Thymus (tissue), 11 donors: ENCODE measurements around the gene ARSB. TPM values are rescaled to one million over a fixed set of nuclear protein-coding genes. Genes with fewer than 3 reads are reported as not detected.
A peak's percentile ranks its signal among the peaks of the same experiment; 100 is the strongest.
"Not testable (repeated sequence)": the region's sequence is repeated elsewhere in the genome, so short reads cannot be mapped to it uniquely, and the experiment has no call there.

Experiments used
- DNase-seq, 9 donors: peaks; one replicate each; pipeline ENCODE4 v3.0.0-alpha.2; 2013; ENCODE audit warnings: low spot score in 9 of 9, low read depth in 6 of 9, missing footprints in 1 of 9
- H3K27ac ChIP-seq, 2 donors: one replicate each; pipeline ENCODE4 v1.5.1; 2013; ENCODE audit warnings: control low read depth in 1 of 2, low read depth in 1 of 2, low read length in 1 of 2, mild to moderate bottlenecking in 1 of 2, moderate library complexity in 1 of 2
- H3K27me3 ChIP-seq, 2 donors: one replicate each; pipeline ENCODE4 v1.5.1; 2013; ENCODE audit warnings: low read length in 1 of 2; ENCODE audit not compliant: control insufficient read depth in 2 of 2, insufficient read depth in 1 of 2
- H3K36me3 ChIP-seq, 2 donors: one replicate each; pipeline ENCODE4 v1.5.1; 2013; ENCODE audit warnings: low read length in 1 of 2, mild to moderate bottlenecking in 1 of 2, moderate library complexity in 1 of 2; ENCODE audit not compliant: control insufficient read depth in 2 of 2, insufficient read depth in 2 of 2
- H3K4me1 ChIP-seq, 2 donors: one replicate each; pipeline ENCODE4 v1.5.1; 2013; ENCODE audit warnings: low read length in 2 of 2; ENCODE audit not compliant: control insufficient read depth in 2 of 2, insufficient read depth in 2 of 2
- H3K4me3 ChIP-seq, 2 donors: one replicate each; pipeline ENCODE4 v1.5.1; 2013; ENCODE audit warnings: low read length in 2 of 2, control low read depth in 1 of 2, mild to moderate bottlenecking in 1 of 2
- H3K9me3 ChIP-seq, 2 donors: one replicate each; pipeline ENCODE4 v1.5.1; 2013; ENCODE audit warnings: low read length in 1 of 2, mild to moderate bottlenecking in 1 of 2; ENCODE audit not compliant: control insufficient read depth in 2 of 2, insufficient read depth in 1 of 2
- WGBS: extraction: QIAGEN DNeasy Blood & Tissue Kit; methylation state at CpG from one replicate; pipeline ENCODE4 v1.1.7; 2013; 5-methylcytosine and 5-hydroxymethylcytosine counted together
- polyA plus RNA-seq: library from polyadenylated mRNA; stranded (reverse); fragments of 200-250 nt; gene quantifications from one replicate; pipeline ENCODE4 v1.2.3, GENCODE V29; 2013
- total RNA-seq: library from RNA; stranded (reverse); fragments of 120-200 nt; gene quantifications from one replicate; pipeline ENCODE4 v1.2.4, GENCODE V29; 2013
- donor health status: healthy.

ARSB gene
- total and polyA plus RNA-seq, 2 donors, result 2.4 to 4.4 TPM

GRCh38 chr5:78984439-78985115, 533 bp downstream of the ARSB start:
- no peaks in the 10 kb centered on the region for H3K9me3 ChIP-seq
- WGBS, result under 1% methylated on average over 79 of the region's 79 CpGs
- peaks cover 0 to 8% of the 10 kb centered on the region in 2 donors for H3K27me3 ChIP-seq
- no peaks in the 10 kb centered on the region for H3K36me3 ChIP-seq
- H3K27ac ChIP-seq, result peak overlapping the region; percentile 55 to 95
- H3K4me1 ChIP-seq, result peaks cover 0 to 15% of the 10 kb centered on the region in 2 donors
- peak overlapping the region; percentile 61 to 94 for H3K4me3 ChIP-seq
- peak in 8 of 9 donors; percentile 21 to 86 (median 68) for DNase-seq

GRCh38 chr5:78983601-78984438, 1.3 kb downstream of the ARSB start:
- peaks cover 0 to 8% of the 10 kb centered on the region in 2 donors for H3K27me3 ChIP-seq
- H3K9me3 ChIP-seq, result no peaks in the 10 kb centered on the region
- no peaks in the 10 kb centered on the region for H3K36me3 ChIP-seq
- peak overlapping the region; percentile 61 to 94 for H3K4me3 ChIP-seq
- peak overlapping the region; percentile 40 to 55 for H3K27ac ChIP-seq
- peak in 3 of 9 donors; percentile 45 to 68 (median 52) for DNase-seq
- WGBS, result 31% methylated on average over 17 of the region's 17 CpGs
- H3K4me1 ChIP-seq, result peaks cover 0 to 15% of the 10 kb centered on the region in 2 donors

- H3K4me1 ChIP-seq, result peaks cover 0 to 15% of the 10 kb centered on the region in 2 donors
- H3K9me3 ChIP-seq, H3K27me3 ChIP-seq, H3K4me3 ChIP-seq, DNase-seq, H3K27ac ChIP-seq, H3K36me3 ChIP-seq: not testable (repeated sequence)
- WGBS, result 98% methylated on average over 9 of the region's 9 CpGs
These were observed 1.9 kb downstream of the ARSB start for GRCh38 chr5:78983194-78983593.

- Histone ChIP-seq H3K4me3 (no peak overlapping the region), H3K27me3 (no peaks in the 10 kb centered on the region), H3K9me3 (no peaks in the 10 kb centered on the region), H3K4me1 (peaks cover 3 to 7% of the 10 kb centered on the region in 2 donors), H3K27ac (no peak overlapping the region), H3K36me3 (no peaks in the 10 kb centered on the region)
- DNase-seq, result no peak
These were observed 5.2 kb downstream of the ARSB start for GRCh38 chr5:78979909-78980308.

GRCh38 chr5:78979117-78979742, 5.9 kb downstream of the ARSB start:
- Histone ChIP-seq H3K9me3 (no peaks in the 10 kb centered on the region), H3K36me3 (no peaks in the 10 kb centered on the region), H3K4me1 (peaks cover 3 to 7% of the 10 kb centered on the region in 2 donors), H3K27ac (no peak overlapping the region), H3K4me3 (no peak overlapping the region), H3K27me3 (no peaks in the 10 kb centered on the region)
- WGBS, result 94% methylated on average over 7 of the region's 7 CpGs
- DNase-seq, result no peak

- Histone ChIP-seq H3K4me3 (no peak overlapping the region), H3K27ac (no peak overlapping the region), H3K4me1 (peaks cover 3% of the 10 kb centered on the region in 2 donors), H3K9me3 (no peaks in the 10 kb centered on the region), H3K36me3 (no peaks in the 10 kb centered on the region), H3K27me3 (no peaks in the 10 kb centered on the region)
- DNase-seq, result no peak
- 94% methylated on average over 8 of the region's 8 CpGs for WGBS
These were observed 10.1 kb downstream of the ARSB start for GRCh38 chr5:78975035-78975434.

- Histone ChIP-seq H3K27me3 (no peaks in the 10 kb centered on the region), H3K9me3 (no peaks in the 10 kb centered on the region), H3K4me3 (no peak overlapping the region), H3K36me3 (no peaks in the 10 kb centered on the region), H3K4me1 (peaks cover 3% of the 10 kb centered on the region in 2 donors), H3K27ac (no peak overlapping the region)
- DNase-seq, result no peak
- 97% methylated on average over 2 of the region's 2 CpGs for WGBS
These were observed 10.5 kb downstream of the ARSB start for GRCh38 chr5:78974601-78975000.

- 96% methylated on average over 5 of the region's 5 CpGs for WGBS
- no peak for DNase-seq
These were observed 11.1 kb downstream of the ARSB start for GRCh38 chr5:78974011-78974410.

More at GRCh38 chr5:78974011-78974410, 11.1 kb downstream of the ARSB start:
- no peak overlapping the region for H3K27ac ChIP-seq
- H3K36me3 ChIP-seq, result no peaks in the 10 kb centered on the region
- no peaks in the 10 kb centered on the region for H3K27me3 ChIP-seq
- no peak overlapping the region for H3K4me3 ChIP-seq
- no peaks in the 10 kb centered on the region for H3K9me3 ChIP-seq
- peaks cover 3% of the 10 kb centered on the region in 2 donors for H3K4me1 ChIP-seq
